NT2/D1 (cell line): ENCODE data around the gene SERBP1.
"Not testable (repeated sequence)": the region's sequence is repeated elsewhere in the genome, so short reads cannot be mapped to it uniquely, and the experiment has no call there.

Source experiments
- DNase-seq: peaks from one replicate; pipeline ENCODE4 v3.0.0-alpha.2; 2011; ENCODE audit warnings: low read depth, low spot score
- H3K27me3 ChIP-seq: 2 replicates; pipeline ENCODE4 v1.6.0; 2011; ENCODE audit warnings: mild to moderate bottlenecking; ENCODE audit not compliant: insufficient read length, insufficient read depth
- H3K36me3 ChIP-seq: 2 replicates; pipeline ENCODE4 v1.6.1; 2011; ENCODE audit warnings: mild to moderate bottlenecking, low read length, mixed read lengths; ENCODE audit not compliant: insufficient read depth, insufficient read length
- H3K4me1 ChIP-seq: 2 replicates; pipeline ENCODE4 v1.5.1; 2011; ENCODE audit not compliant: insufficient read depth, insufficient read length
- H3K4me3 ChIP-seq: 2 replicates; pipeline ENCODE4 v1.5.1; 2011; ENCODE audit warnings: low read depth; ENCODE audit not compliant: insufficient read length
- H3K9ac ChIP-seq: 2 replicates; pipeline ENCODE4 v1.6.0; 2011; ENCODE audit warnings: low read depth; ENCODE audit not compliant: insufficient read length
- H3K9me3 ChIP-seq: 2 replicates; pipeline ENCODE4 v1.5.1; 2011; ENCODE audit warnings: mild to moderate bottlenecking, low read length; ENCODE audit not compliant: insufficient read depth
- SUZ12 ChIP-seq: IDR thresholded peaks from 2 replicates; pipeline ENCODE4 v1.6.1; 2011; ENCODE audit not compliant: insufficient read length, insufficient read depth; ENCODE audit errors: extremely low read depth
- YY1 ChIP-seq: IDR thresholded peaks from 2 replicates; pipeline ENCODE4 v1.6.1; 2011; ENCODE audit not compliant: insufficient read length, insufficient read depth
- ZNF274 ChIP-seq: IDR thresholded peaks from 2 replicates; pipeline ENCODE4 v1.6.1; 2011; ENCODE audit warnings: mild to moderate bottlenecking, low read depth, low read length

The SERBP1 gene

DNA sequence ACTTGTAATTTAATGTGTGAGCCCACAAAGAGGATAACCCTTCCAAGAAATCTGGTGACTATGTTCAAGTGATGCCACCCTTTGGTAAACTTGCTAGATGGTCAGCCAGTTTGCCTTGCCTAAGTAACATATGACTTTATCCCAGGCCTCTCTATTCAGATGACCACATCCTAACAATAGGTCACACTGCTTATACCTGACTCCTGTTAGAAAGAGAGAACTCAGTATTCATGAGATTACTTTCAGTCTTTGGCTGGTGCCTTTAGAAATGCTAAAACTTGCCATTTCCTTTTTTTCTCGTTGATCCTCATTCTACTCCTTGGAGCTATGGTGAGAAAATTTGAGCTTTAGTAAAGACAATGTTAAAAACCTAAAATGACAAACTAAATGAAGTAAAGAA is 28.5 kb upstream of the SERBP1 start:
- Histone ChIP-seq H3K4me3 (no peak overlapping the region), H3K9ac (no peak overlapping the region), H3K27me3 (no peaks in the 10 kb centered on the region), H3K4me1 (peaks cover 3% of the 10 kb centered on the region), H3K9me3 (no peaks in the 10 kb centered on the region), H3K36me3 (no peaks in the 10 kb centered on the region)
- DNase-seq: peak; percentile 80
- TF ChIP-seq YY1 (no peak), ZNF274 (no peak), SUZ12 (no peak)

DNA sequence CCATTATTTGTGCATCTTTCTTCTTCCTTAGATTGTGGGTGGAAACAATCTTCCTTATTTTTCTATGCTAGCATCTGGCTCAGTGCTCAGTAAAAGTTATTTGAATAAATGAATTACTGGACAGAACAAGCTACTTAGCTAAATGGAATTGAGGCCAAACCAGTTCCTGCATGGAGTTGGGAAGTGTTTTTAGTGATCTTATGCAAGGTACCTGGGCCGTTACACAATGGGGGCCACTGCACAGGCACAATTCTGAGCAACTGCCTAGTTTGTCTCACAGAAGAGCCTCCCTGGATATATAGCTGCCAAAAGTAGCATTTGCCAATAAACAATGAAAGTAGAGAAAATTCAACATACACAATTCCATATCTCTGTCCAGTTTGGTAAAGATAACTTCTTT is 27.0 kb upstream of the SERBP1 start:
- Histone ChIP-seq H3K36me3 (no peaks in the 10 kb centered on the region), H3K4me1 (peaks cover 3% of the 10 kb centered on the region), H3K9ac (no peak overlapping the region), H3K27me3 (no peaks in the 10 kb centered on the region), H3K9me3 (no peaks in the 10 kb centered on the region), H3K4me3 (no peak overlapping the region)
- no peak for DNase-seq
- TF ChIP-seq ZNF274: no peak
- TF ChIP-seq SUZ12: no peak
- no peak for TF ChIP-seq YY1

DNA sequence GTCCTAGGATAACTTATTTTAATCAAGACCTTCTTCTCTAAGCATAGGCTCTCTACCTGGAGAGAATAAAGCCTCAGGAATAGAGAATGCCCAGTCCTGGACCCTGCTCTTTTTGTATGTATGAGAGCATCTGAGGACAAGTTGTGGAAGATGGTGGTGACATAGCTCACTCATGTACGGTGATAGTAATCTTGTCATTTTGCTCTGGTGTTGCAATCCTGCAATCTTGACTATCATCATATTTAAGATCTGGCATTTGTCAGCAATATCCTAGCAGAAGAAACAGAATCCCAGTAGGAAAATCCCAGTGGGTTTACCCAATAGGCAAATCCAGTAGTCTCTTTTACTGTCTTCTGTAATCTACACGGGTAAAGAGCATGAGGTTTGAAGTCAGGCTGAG is 21.6 kb upstream of the SERBP1 start:
- Histone ChIP-seq H3K4me1 (no peaks in the 10 kb centered on the region), H3K27me3 (no peaks in the 10 kb centered on the region), H3K9me3 (no peaks in the 10 kb centered on the region), H3K4me3 (no peak overlapping the region), H3K36me3 (no peaks in the 10 kb centered on the region), H3K9ac (no peak overlapping the region)
- DNase-seq: no peak
- no peak for TF ChIP-seq SUZ12

DNA sequence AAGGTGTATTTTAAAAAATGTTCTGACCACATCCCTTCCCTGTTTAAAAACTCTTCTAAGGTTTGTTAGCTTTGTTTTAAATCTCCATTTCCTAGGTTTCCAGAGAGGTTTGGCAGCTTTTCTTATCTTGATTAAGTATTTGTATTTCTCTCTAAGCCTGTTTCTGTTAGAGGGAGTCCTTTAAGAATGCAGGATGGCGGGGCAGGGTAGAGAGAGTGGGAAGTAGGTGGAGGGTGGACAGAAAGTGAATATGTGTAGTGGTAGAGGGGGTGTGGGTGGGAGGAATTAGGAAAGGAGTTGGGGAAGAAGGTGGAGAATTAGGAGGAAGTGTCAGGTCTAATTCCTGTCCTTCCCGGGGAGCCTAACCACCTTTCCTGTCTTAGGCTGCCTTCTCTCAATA is 21.2 kb upstream of the SERBP1 start:
- TF ChIP-seq YY1 (no peak), SUZ12 (no peak), ZNF274 (no peak)
- H3K4me1 ChIP-seq: no peaks in the 10 kb centered on the region

DNA sequence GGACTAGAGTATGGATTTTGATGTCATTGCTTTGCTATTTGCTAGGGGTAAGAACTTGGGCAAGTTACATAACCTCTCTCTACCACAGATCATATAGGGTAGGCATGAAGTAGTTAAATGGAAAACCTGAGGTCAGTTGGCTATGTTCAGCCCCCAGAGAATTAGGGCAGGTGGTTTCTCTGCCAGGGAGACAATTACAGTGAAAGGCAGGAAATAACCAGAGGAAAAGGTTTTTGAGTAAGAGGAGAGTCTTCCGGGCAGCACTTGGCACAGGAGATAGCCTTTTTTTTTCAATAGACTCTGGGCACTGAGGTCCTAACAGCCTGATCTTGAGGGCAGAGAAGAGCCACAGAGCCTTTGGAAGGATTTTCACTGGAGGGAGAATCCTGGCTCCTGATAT is 16.7 kb upstream of the SERBP1 start:
- H3K27me3 ChIP-seq: no peaks in the 10 kb centered on the region
- H3K9me3 ChIP-seq: no peaks in the 10 kb centered on the region
- no peaks in the 10 kb centered on the region for H3K4me1 ChIP-seq
- no peak overlapping the region for H3K4me3 ChIP-seq
- DNase-seq: no peak
- no peak overlapping the region for H3K9ac ChIP-seq
- H3K36me3 ChIP-seq: no peaks in the 10 kb centered on the region
- no peak for TF ChIP-seq SUZ12
- no peak for TF ChIP-seq ZNF274
- no peak for TF ChIP-seq YY1

More for the DNA sequence above, 21.2 kb upstream of the SERBP1 start:
- Histone ChIP-seq H3K4me3 (no peak overlapping the region), H3K27me3 (no peaks in the 10 kb centered on the region), H3K36me3 (no peaks in the 10 kb centered on the region), H3K9me3 (no peaks in the 10 kb centered on the region), H3K9ac (no peak overlapping the region)
- no peak for DNase-seq

DNA sequence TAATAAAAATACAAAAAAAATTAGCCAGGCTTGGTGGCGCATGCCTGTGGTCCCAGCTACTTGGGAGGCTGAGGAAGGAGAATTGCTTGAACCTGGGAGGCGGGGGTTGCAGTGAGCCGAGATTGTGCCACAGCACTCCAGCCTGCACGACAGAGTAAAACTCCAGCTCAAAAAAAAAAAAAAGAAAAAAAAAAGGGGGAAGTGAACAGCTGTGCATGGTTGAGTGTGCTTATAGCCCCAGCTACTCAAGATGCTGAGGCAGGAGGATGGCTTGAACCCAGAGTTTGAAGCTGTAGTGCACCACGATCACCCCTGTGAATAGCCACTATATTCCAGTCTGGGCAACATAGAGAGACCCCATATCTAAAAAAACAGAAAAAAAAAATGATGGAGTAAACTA is 15.8 kb upstream of the SERBP1 start:
- DNase-seq: not testable (repeated sequence)

DNA sequence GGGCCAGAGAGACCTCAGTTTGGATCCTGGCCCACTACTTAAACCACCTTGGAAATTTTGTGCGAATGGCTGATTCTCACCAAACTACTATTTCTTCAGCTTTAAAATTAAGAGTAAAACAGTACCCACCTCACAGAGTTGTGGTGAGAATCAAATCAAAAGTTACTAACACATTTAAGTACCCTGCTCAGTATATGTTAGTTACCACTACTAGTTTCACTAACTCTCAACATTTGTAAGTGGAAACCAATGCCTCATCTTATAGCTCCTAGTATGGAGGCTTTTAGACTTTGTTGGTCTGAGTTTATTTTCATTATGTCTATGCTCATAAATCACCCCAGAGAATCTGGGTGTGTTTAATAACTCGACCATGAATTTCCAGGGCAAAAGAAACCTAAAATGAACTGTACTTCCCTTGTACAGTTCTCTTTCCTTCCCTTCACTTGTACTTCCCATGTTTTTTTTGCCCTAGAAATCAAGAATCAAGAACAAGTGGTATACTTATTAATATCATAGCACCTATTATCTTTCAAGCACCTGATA is 11.6 kb upstream of the SERBP1 start:
- no peak overlapping the region for H3K9ac ChIP-seq
- H3K4me3 ChIP-seq: no peak overlapping the region
- H3K27me3 ChIP-seq: no peaks in the 10 kb centered on the region
- no peak for DNase-seq
- TF ChIP-seq YY1: no peak
- no peak for TF ChIP-seq ZNF274
- no peak for TF ChIP-seq SUZ12
- no peaks in the 10 kb centered on the region for H3K9me3 ChIP-seq
- no peaks in the 10 kb centered on the region for H3K4me1 ChIP-seq
- no peaks in the 10 kb centered on the region for H3K36me3 ChIP-seq

More for the DNA sequence above, 15.8 kb upstream of the SERBP1 start:
- H3K9me3 ChIP-seq, H3K36me3 ChIP-seq, H3K4me1 ChIP-seq, H3K4me3 ChIP-seq, H3K9ac ChIP-seq, H3K27me3 ChIP-seq: not testable (repeated sequence)

DNA sequence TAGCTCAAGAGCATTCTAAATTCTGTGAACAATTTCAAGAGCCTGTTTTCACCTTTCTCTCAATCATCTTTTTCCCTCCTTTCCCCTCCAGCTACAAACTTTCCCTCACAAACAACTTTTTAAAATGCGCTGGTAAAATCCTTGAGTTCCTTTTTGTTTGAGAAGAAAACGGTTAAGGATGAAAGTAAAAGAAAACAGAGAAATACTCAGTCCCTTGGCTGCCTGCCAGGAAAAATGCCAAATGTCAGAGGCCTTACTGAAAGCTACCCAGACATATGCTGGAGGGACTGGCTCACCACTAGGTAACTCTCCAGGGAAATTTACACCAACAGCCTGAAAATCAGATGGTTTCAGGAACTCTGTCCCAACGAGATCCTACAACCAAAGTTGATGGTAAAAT is 11.0 kb upstream of the SERBP1 start:
- Histone ChIP-seq H3K4me1 (no peaks in the 10 kb centered on the region), H3K9ac (no peak overlapping the region), H3K27me3 (no peaks in the 10 kb centered on the region), H3K9me3 (no peaks in the 10 kb centered on the region), H3K4me3 (no peak overlapping the region), H3K36me3 (no peaks in the 10 kb centered on the region)
- TF ChIP-seq ZNF274 (no peak), SUZ12 (no peak), YY1 (no peak)
- no peak for DNase-seq

DNA sequence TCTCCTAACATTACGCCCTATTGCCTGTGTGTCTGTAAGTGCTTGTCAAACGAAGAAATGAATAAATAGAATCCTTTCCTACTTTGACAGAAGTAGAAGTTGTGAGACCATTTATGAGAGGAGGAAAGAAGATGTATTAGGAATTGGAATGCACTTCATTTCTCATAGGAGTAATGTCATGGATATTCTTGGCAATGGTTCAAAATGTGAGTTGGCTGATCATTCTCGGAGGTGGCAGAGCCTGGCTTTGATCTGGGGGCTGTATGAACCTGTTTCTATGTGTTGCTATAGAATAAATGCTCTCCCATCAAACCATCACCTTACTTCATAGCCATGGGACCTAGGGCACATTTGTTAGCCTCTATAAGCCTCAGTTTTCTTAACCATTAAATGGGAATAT is 10.1 kb upstream of the SERBP1 start:
- no peaks in the 10 kb centered on the region for H3K9me3 ChIP-seq
- no peak for TF ChIP-seq SUZ12
- no peak for TF ChIP-seq ZNF274
- TF ChIP-seq YY1: no peak
- no peaks in the 10 kb centered on the region for H3K4me1 ChIP-seq
- no peak overlapping the region for H3K9ac ChIP-seq
- no peak overlapping the region for H3K4me3 ChIP-seq
- no peaks in the 10 kb centered on the region for H3K27me3 ChIP-seq
- no peak for DNase-seq
- no peaks in the 10 kb centered on the region for H3K36me3 ChIP-seq
